PC-3 (cell line): ENCODE measurements around the gene AQP10.

ENCODE experiments used
- CTCF ChIP-seq: fragments of 300-600 bp; sonication (generic); conservative IDR thresholded peaks from 2 replicates; pipeline ENCODE4 v1.5.1; 2017; ENCODE audit warnings: antibody characterized with exemption, low read depth, mild to moderate bottlenecking, low read length
- EZH2 ChIP-seq: fragments of 300-600 bp; sonication (generic); IDR thresholded peaks from one replicate; pipeline ENCODE4 v1.6.1; 2017; ENCODE audit warnings: antibody characterized with exemption, mild to moderate bottlenecking, low read length; ENCODE audit not compliant: unreplicated experiment
- EZH2phosphoT487 ChIP-seq: fragments of 300-600 bp; sonication (generic); IDR thresholded peaks from 2 replicates; pipeline ENCODE4 v1.6.1; 2018; ENCODE audit warnings: mild to moderate bottlenecking, antibody characterized with exemption, low read length, borderline replicate concordance

GRCh38 chr1:154272217-154272998, 48.5 kb upstream of the AQP10 start, which contains the start of gene HAX1:
- TF ChIP-seq CTCF: peak; percentile 97
- no peak for TF ChIP-seq EZH2
- TF ChIP-seq EZH2phosphoT487: no peak
